Astrocyte of the spinal cord (primary cell): ENCODE results near the gene HLCS.

ENCODE experiments used
- DNase-seq: peaks from one replicate; pipeline ENCODE4 v3.0.0; 2011; ENCODE audit warnings: low read depth, low spot score
- H3K4me3 ChIP-seq: 2 replicates; pipeline ENCODE4 v1.5.1; 2011; ENCODE audit warnings: low read depth, mild to moderate bottlenecking, low read length, moderate library complexity
- CTCF ChIP-seq: IDR thresholded peaks from 2 replicates; pipeline ENCODE4 v1.5.1; 2012; ENCODE audit warnings: low read depth, mild to moderate bottlenecking, low read length, inconsistent platforms
- in situ Hi-C: cut with HindIII; loops from 2 replicates; pipeline ENCODE4 v1.10.0; 2017; ENCODE audit warnings: low sequenced_read_pairs

The HLCS gene

GRCh38 chr21:36702622-36702968 lies 263.9 kb downstream of the HLCS start:
- H3K4me3 ChIP-seq: no peak overlapping the region
- TF ChIP-seq CTCF: no peak
- DNase-seq: no peak
- in situ Hi-C loops: no loop called here

GRCh38 chr21:36701756-36702621 lies 264.5 kb downstream of the HLCS start:
- H3K4me3 ChIP-seq: no peak overlapping the region
- DNase-seq: no peak
- in situ Hi-C loops: no loop called here
- no peak for TF ChIP-seq CTCF

- TF ChIP-seq CTCF: no peak
- H3K4me3 ChIP-seq: no peak overlapping the region
- in situ Hi-C loops: no loop called here
- no peak for DNase-seq
These were observed 265.3 kb downstream of the HLCS start for GRCh38 chr21:36700971-36701755.
